ENCODE data around the gene SUN1. TPM values are rescaled to one million over a fixed set of nuclear protein-coding genes. Genes with fewer than 3 reads are reported as not detected.
"Not testable (repeated sequence)": the region's sequence is repeated elsewhere in the genome, so short reads cannot be mapped to it uniquely, and the experiment has no call there.

The SUN1 gene
- total RNA-seq, 1 donor from 2014 or later = 127 TPM

DNA sequence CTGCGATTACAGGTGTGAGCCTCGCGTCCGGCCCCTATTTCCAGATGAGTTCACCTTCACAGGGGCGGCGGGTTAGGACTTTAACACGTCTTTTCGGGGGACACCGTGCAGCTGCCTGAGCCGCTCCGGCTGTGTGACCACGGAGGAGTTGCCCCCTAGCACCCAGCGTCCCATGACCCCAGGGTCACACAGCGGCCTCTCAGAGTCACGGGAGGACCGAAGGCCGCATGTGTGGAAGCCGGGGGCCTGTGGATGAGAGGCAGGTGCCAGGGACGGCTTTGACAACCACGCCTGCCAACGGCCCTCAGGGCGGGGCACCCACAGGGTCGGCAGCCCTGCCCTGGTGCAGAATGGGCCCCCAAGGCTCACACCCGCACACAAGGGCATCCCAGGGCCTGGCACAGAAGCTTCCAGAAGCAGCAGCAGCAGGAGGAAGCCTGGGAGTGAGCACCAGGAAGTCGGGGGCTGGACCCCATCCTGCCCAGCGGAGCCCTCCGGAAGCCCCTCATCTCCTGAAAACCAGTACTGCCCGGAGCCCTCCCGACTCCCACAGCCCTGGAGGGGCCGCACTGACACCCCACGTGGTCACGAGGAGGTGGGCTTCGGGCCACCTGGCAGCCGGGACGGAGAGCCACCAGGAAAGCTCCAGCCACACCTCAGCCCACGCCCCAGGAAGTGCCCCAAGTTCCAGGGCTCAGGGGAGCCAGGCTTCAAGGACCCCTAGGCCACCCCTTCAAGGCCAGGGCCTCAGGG is 89.5 kb downstream of the SUN1 start:
- Histone ChIP-seq H3K27ac (peak overlapping the region; percentile 47), H3K4me1 (peaks cover 7% of the 10 kb centered on the region), H3K9me3 (no peaks in the 10 kb centered on the region), H3K27me3 (no peaks in the 10 kb centered on the region), H3K4me3 (peak overlapping the region; percentile 5), H3K36me3 (no peaks in the 10 kb centered on the region)
- TF ChIP-seq CTCF (IDR thresholded peaks at IDR 0.05) = no peak
- intact Hi-C loops (cut with DNase I) = no loop called here
- no peak for ATAC-seq
- DNase-seq = peak; percentile 62

GRCh38 chr7:922334-923107 is 90.2 kb downstream of the SUN1 start:
- no peak for TF ChIP-seq CTCF (IDR thresholded peaks at IDR 0.05)
- ATAC-seq (no peak), DNase-seq (peak; percentile 63)
- H3K27ac ChIP-seq = peak overlapping the region; percentile 47
- no peaks in the 10 kb centered on the region for H3K9me3 ChIP-seq
- H3K36me3 ChIP-seq = no peaks in the 10 kb centered on the region
- no peaks in the 10 kb centered on the region for H3K27me3 ChIP-seq
- intact Hi-C loops (cut with DNase I) = no loop called here
- peak overlapping the region; percentile 34 for H3K4me3 ChIP-seq
- H3K4me1 ChIP-seq = peaks cover 7% of the 10 kb centered on the region

DNA sequence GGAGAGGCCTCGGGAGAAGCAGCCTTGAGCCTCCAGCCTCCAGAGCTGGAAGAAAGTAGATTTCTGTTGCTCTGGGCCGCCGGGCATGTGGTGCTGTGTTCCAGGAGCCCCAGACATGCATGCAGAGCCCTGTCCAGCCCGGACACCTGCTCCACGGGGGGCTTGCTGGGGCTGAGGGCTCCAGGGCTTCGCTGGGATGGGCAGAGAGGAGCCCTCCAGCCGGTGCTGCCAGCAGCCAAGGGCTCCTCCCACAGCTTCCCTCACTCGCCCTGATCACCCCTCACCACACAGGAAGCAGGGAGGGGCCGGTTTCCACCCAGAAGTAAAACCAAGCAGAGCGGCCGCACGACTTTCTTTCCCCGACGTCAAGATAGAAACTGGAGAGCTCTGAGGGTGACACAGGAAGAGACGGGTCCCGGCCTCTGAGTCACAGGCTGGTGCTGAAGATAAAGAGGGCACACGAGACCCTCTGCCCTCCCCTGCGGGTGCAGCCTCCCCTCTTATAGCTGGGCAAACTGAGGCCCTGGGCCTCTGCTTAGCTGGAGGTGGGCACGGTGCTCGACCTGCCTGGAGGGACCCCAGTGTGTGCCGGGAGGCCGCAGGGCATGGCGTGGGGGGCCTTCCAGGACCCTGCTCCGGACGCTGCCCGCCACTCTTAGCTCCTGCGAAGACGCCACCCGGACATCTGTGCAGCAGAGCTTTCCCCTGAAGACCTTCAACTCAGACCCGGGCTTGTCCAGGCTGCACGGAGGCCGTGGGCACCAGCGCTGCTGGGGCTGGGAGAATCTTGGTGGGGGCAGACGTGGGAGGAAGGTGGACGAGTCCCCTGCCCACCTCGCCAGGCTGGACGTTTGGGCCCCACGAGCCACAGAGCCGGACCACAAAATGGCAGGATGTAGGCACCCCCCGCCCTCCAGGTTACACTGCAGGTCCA is 91.1 kb downstream of the SUN1 start:
- DNase-seq = peak; percentile 76
- peak overlapping the region; percentile 34 for H3K4me3 ChIP-seq
- no peaks in the 10 kb centered on the region for H3K36me3 ChIP-seq
- intact Hi-C loops (cut with DNase I) = no loop called here
- H3K27ac ChIP-seq = peak overlapping the region; percentile 74
- H3K4me1 ChIP-seq = peaks cover 7% of the 10 kb centered on the region
- peak; percentile 76 for ATAC-seq
- no peak for TF ChIP-seq CTCF (IDR thresholded peaks at IDR 0.05)
- H3K27me3 ChIP-seq = no peaks in the 10 kb centered on the region
- H3K9me3 ChIP-seq = no peaks in the 10 kb centered on the region

DNA sequence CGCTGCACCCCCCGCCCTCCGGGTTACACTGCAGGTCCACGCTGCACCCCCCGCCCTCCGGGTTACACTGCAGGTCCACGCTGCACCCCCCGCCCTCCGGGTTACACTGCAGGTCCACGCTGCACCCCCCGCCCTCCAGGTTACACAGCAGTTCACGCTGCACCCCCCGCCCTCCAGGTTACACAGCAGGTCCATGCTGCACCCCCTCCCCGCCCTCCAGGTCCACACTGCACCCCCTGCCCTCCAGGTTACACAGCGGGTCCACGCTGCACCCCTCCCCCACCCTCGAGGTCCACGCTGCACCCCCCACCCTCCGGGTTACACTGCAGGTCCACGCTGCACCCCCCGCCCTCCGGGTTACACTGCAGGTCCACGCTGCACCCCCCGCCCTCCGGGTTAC is 91.8 kb downstream of the SUN1 start:
- H3K4me1 ChIP-seq; H3K27me3 ChIP-seq; ATAC-seq; intact Hi-C loops (cut with DNase I); H3K9me3 ChIP-seq; H3K4me3 ChIP-seq; H3K36me3 ChIP-seq; H3K27ac ChIP-seq: not testable (repeated sequence)
- peak; percentile 58 for DNase-seq

Other genes with a start within 250 kb of the SUN1 start
- 15.8 TPM for gene DNAAF5, start 105.8 kb upstream of the SUN1 start, total RNA-seq
- gene PRKAR1B, start 105.2 kb upstream of the SUN1 start, total RNA-seq = 25.7 TPM
- gene GET4, start 44.1 kb downstream of the SUN1 start, total RNA-seq = 35.1 TPM
- gene ADAP1, start 122.2 kb downstream of the SUN1 start, total RNA-seq = 30.7 TPM
- gene COX19, start 143.1 kb downstream of the SUN1 start, total RNA-seq = 9.4 TPM
- not detected for gene CYP2W1, start 150.7 kb downstream of the SUN1 start, total RNA-seq
- gene GPR146, start 212.1 kb downstream of the SUN1 start, total RNA-seq = 40.0 TPM

Data from upper lobe of right lung (tissue), 1 donor.